ENCODE measurements around the gene SYT17. TPM values are rescaled to one million over a fixed set of nuclear protein-coding genes. Genes with fewer than 3 reads are reported as not detected.

SYT17 gene, protein sequence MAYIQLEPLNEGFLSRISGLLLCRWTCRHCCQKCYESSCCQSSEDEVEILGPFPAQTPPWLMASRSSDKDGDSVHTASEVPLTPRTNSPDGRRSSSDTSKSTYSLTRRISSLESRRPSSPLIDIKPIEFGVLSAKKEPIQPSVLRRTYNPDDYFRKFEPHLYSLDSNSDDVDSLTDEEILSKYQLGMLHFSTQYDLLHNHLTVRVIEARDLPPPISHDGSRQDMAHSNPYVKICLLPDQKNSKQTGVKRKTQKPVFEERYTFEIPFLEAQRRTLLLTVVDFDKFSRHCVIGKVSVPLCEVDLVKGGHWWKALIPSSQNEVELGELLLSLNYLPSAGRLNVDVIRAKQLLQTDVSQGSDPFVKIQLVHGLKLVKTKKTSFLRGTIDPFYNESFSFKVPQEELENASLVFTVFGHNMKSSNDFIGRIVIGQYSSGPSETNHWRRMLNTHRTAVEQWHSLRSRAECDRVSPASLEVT
- polyA plus RNA-seq (ENCODE audit: insufficient read length in 10 of 10), result 1 to 10 TPM; 4.1 to 6.6 (median 5.5) TPM
- long read RNA-seq, donor 1, result 0 reads
- long read RNA-seq, donor 2, result 0 reads
- long read RNA-seq, donor 3, result 0 reads
- long read RNA-seq, donor 4, partial matches to known transcripts, result 0 of 1 reads
- long read RNA-seq, donor 4, other reads (novel, unspliced or antisense), result 0 of 1 reads
- long read RNA-seq, donor 5, partial matches to known transcripts, result 5 of 5 reads
- long read RNA-seq, donor 5, other reads (novel, unspliced or antisense), result 0 of 5 reads
- long read RNA-seq, donor 6, result 0 reads
- long read RNA-seq, donor 7, result 0 reads
- long read RNA-seq, donor 8, result 0 reads
- long read RNA-seq, donor 9, result 0 reads

DNA sequence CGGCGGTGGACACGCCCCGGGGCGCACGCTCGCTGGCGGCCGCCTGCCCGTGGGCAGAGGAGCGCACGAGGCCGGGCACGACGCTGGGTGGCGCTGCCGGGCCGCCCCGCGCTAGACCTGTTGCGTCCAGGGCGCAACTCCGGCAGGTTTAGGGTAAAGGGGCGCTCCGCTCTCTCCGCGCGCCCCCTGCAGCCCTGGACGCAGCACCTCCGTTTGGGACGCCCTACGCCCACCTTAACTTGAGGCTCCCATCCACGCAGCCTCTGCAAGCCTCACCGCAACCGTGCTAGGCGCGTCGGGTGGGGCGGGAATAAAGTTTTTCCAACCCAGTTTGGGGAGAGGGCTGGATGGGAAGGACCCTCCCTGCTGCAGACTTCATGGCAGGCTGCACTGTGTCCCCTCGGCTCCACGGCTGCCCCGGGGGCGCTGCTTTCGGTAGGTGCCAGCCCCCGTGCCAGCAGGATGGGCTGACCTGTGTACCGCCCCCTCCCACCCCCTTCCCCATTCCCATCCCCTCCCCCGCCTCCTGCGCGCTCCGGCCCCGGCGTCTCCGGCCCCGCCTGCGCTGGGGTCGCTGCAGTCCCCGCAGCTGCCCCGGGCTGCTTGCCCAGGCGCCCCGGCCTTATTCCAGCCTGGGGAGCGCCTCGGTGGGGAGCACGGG, at the start of gene SYT17:
Gene SYT17 (plus strand): TSS at position 531 of the 661 bp plus-strand sequence. CDS start 407 bp downstream, outside the sequence.
- DNase-seq, result peak; percentile 37 to 86 (median 75)

DNA sequence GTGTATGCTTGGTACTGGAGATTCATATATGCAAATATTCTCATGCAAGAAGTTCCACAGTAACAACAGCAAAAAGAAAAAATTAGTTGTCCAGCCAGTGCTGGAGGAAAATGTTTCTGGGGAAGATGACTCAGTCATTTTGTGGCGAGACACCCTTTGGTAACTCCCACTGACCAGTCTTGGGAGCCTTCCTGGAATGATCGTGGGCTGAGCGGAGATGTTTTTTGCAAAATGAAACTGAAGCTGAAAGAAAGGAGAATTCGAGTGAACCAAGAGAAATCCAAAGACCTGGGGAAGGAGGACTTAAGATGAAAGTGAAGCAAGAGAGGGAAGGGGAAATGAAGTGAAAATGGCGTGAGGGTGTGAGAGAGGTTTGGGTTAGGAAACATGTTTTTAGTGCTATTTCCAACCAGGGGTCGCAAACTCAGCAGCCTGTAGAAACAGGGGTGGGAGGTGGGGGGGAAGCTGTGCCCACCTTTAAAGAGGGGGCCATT, 49.1 kb upstream of the SYT17 start:
- peak; percentile 65 to 76 (median 69) for DNase-seq

DNA sequence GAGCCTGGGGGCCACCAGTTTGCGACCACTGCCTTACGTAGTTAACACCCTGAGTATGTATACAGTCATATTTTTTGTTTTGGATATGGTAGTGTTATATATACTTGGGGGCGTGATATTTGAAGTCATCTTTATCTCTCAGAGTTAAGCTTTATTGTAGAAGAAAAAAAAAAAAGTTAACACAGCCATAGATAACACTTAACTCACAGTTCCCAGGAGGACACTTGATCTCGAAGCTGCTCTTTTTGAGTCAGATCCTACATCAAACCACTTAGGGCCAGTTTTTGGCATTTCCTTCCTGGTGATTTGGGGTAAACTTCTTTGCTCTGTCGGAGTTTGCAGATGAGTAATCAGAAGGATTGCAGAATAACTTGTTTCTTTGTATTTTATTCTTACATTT, 48.5 kb upstream of the SYT17 start:
- no peak for DNase-seq

DNA sequence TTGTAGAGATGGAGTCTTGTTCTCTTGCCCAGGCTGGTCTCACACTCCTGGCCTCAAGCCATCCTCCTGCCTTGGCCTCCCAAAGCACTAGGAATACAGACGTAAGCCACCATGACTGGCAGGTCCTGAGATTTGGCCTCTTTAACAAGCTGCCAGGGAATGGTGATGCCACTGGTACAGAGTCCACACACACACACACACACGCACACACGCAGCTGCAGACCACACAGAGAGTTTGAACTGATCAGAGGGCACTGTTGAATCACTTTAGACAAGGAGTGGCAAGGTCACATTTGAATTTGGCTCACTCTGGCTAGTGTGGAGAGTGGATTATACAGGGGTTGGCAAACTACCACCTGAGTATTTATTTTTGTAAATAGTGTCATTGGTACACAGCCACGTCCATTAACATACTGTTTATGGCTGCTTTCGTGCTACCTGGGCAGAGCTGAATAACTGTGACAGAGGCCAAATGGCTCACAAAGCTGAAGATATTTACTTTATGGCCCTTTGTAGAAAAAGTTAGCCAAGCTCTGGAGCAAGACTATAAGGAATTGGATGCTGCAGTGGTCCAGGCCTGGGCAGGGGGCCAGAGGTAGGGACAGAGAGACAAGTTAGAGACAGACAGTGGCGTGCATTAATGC, 44.4 kb upstream of the SYT17 start:
- DNase-seq, result no peak

DNA sequence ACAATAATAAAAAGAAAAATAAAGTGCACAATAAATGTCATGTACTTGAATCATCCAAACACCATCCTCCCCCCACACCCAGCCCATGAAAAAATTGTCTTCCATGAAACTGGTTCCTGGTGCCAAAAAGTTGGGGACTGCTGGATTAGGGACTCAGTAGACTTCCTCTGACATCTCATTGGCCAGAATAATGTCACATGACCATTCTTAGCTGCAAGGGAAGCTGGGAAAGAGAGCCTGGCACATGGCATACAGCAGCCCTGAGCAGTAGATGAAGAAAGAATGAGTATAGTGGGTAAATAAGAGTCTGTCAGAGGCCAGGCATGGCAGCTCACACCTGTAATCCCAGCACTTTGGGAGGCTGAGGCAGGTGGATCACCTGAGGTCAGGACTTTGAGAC, 41.7 kb upstream of the SYT17 start:
- DNase-seq, result no peak

DNA sequence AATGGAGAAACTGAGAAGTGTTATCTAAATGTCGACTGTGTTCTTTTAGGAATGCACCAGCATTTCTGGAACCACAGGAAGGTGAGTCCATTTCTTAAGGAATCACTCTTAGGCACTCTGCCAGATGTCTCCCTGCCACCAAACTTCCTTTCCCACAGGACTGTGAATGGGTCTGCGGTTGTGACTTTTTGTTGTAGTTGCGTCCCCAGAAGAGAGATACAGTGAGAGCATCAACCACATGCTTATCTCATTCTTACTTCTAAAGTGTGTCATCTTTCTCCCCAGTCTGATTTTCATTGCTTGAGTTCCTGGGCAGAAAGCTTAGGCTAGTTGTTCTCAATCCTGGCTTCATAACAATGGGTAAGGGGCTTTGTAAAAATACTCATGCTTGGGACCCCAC, 40.8 kb upstream of the SYT17 start:
- DNase-seq, result no peak

DNA sequence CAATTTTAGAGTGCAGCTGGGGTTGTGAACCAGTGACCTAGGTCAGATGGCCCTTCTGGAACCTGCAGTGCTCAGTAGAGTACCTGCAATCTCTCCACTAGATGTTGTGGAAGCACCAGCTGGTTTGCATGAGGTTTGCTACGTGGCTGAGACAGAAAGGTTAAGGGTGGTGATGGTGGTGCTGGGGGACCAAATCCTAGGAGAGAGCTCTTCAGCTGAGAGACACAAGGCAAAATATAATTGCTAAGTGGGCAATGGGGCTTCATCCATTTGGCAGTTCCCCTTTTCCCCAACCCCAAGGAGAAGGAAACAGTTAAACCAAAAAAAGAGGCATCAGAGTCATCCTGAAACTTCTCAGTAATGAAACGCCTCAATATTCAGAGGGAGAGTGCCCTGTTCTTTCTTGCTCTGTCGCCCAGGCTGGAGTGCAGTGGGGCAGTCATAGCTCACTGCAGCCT, 40.3 kb upstream of the SYT17 start:
- DNase-seq, result no peak

DNA sequence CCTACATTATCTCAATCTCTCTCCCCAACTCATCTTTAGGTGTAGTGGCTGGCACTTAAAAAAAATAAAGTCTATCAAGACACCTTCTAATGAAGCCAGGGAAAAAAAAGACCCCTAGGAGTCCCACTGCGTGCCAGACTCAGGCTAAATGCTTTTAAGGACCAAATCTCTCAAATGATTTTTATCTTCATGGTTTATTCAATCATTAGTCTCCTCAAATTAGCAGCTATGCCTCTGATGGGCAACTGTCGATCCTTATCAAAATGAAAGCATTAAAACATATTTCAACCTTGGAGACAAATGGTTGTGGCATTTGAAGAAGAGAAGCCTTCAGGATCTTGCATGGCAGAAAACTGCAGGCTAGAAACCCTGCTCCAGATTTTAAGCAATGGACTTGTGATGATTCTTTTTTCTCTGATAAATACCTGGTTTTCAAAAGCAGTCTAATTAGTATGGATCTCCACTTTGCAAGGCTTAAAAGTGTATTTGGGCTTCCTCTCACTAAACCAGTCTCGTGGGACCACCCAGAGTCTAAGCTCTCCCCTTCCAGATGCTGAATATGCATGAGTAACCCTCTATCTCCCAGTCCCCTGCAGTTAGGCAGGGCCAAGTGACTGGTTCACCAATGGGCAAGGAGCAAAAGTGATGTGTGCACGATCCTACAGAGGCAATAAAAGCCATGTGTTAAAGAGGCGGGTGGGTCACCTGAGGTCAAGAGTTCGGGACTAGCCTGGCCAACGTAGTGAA, 39.4 kb upstream of the SYT17 start:
- DNase-seq, result no peak

DNA sequence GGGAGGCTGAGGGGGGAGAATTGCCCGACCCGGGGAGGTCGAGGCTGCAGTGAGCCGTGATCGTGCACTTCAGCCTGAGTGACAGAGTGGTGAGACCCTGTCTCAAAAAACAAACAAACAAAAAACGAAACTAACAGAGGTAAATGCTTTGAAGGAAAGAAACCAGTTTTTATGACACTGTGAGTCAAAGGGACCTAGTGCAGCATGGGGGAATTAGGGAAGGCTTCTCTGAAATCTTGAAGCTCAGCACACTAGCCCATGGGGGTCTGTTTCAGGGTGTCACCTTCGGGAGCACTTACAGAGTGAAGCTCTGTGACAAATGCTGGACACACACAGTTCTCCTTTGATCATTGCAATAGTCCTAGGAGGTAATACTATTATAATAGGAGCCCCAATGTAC, 37.7 kb upstream of the SYT17 start:
- DNase-seq, result no peak

DNA sequence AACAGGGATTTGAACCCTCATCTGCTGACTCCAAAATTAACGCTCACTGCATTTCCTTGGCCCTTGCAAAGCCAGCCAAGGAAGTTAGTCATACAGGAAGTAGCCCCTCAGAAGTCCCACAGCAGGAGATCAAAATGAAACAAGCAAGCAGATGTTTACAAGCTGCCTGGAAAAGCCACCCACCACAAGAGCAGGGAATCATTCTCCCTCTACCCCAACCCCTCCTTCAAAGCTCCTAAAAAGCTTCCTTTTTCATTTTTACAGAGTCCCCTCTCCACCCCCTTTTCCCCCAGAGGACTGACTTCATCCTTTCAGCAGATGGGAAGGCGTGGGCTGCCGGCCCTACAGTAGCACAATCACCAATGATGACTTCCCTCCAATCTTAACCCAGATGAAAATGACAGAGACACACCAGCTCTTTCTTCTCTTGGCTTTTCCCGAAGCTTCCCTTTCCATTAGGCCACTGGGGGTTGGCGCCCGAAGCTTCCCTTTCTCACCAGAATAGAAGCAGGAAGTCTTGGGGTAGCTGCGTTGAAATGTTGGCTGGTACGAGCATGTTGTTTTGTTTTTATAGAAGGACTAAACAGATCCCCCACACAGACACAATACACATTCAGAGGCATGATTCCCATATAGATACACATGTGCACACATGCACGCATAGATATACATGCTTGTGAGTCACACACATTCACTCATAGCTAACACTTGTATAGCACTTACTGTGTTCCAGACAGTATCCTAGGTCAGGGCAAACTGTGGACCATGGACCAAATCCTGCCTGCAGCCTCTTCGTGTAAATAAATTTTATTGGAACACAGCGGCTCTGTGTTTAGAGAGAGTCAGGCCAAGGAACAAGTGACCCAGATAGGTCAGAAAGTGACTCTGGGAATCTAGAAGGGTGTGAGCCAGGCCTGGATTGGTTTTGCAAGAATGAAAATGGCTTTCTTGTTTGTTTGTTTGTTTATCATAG, 36.9 kb upstream of the SYT17 start:
- peak; percentile 67 to 90 (median 75) for DNase-seq

DNA sequence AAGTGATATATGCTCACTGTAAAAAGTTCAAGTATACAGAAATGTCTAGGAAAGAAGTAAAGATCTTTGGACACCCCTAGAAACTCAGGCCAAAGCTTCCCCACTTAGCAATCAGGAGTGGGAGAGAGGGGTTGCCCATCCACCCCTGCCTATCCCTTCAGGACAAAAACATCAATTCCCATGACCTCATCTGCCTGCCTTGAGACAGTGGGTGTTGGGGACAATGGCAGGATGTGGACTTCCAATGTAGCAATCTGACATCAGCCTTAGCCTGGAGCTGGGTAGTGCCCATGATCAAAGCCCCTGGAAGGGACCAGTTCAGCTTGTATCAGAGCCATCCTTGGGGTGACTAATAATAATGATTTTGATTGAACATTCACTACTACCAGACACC, 36.2 kb upstream of the SYT17 start:
- DNase-seq, result no peak

DNA sequence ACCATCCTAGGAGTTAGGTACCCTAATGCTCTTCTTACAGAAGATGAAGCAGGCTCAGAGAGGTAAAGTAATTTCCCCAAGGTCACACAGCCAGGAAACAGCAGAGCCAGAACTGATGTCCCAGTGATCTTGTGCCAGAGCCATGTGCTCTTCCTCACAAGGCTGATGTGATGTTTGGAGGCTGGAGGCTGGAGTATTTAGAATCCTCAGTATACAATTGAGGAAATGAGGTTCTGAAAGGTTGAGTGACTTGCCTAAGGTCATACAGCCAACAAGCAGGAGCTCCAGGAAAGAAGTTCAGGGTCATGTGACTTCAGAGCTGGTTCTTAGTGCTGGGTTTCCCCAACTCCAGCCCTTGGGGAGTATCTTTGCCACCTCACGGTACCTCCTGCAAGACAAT, 35.8 kb upstream of the SYT17 start:
- no peak for DNase-seq

DNA sequence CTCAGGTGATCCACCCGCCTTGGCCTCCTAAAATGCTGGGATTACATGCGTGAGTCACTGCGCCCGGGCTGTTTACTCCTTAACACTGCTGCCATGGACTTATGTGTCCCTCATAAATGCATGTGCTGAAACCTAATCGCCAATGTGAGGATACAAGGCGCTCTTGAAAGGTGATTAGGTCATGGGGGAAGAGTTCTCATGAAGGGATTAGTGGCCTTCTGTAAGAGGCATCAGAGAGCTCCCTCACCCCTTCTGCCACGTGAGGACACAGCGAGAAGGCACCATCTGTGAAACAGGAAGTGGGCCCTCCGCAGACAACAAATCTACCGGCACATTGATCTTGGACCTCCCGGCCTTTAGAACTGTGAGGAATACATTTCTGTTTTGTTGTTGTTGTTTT, 35.1 kb upstream of the SYT17 start:
- no peak for DNase-seq

DNA sequence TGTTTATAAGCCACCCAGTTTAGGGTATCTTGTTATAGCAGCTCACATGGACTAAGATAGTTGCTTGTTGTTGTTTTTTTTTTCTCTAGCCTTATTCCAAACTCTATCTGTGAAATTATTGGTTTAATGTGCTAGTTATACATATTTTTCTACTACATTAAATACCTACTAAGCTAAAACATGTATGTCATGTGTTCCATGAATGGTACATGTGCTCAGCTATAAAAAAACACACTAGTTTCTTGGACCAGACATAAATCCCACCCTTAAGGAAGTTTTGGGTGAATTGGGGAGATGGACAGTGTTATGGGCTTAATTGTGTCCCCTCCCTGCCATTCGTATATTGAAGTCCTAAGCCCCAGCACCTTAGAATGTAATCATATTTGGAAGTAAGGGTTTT, 34.4 kb upstream of the SYT17 start:
- DNase-seq, result no peak

DNA sequence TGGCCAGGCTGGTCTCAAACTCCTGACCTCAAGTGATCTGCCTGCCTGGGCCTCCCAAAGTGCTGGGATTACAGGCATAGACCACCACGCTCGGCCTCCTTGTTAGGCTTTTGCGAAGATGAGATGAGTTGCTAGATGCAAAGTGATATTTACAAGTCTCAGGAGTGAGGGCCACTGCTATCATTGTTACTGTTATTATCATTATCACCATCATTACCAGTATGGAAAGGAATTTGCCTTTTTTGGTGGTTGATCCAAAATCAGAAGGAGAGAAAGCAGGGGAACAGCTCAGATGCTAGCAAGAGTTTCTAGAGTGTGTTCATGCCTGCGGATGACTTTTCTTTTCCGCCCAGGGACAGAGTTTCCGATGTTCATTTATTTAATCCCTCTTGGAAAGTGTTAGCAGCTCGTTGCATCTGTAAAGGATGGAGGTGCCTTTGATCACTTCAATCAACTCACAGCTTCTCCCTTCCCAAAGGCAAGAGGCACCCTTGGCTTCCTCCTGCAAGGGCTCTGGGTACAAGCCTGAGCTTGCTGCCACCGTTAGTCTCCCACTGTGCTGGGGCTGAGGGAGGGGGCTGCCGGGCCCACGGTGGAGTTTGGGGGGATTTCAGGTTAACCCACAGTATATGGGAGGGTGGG, 32.7 kb upstream of the SYT17 start:
- no peak for DNase-seq

DNA sequence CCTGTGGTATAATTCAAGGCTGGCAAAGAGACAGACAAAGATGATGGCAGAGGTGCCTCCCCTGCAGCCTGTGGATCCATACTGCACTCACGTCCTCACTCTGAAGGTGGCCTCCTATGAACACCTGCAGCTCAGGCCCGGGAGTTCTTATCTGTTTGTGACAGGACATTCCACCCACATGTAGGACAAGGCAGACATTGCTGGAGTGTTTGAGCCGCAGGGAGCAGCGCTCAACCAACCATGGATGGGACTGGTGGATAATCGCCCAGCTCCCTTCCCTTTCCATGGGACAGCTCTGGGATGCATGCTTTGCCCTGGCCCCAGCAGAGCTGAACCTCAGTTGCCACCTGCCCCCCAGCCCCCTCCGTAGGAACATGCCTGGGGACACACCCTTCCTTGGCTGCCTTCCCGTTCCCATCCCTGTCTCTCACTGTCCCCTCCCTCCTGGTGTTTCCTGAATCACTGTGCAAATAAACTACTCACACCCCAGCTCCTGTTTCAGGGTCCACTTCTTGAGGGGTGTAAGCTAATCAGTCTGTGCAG, 32.1 kb upstream of the SYT17 start:
- no peak for DNase-seq

DNA sequence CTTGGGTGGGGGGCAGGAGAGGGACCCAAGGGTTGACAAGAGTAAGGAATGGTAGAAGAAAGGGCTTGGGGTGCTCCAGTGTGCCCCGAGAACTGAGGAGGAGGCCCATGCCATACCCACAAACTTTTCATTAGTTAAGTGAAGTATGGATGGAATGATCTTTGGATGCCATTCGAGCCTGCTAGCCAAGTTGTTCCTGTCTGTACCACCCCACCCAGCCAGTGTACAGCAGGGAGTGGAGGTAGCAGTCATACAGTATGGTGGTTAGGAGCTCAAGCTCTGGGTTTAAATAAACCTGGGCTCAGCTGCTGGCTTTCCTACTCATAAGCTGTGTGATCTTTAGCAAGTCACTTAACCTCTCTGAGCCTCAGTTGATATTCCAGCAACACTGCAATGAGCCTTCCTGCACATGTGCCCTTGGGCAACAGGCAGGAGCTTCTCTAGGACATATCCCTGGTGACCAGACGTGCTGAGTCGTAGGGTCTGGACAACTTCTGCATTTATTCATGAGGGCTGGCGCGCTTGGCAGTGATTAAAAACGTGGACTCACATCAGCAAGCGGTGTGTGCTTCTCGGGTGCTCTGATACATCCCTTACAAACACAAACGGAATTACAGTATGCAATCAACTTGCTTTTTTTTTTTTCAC, 31.4 kb upstream of the SYT17 start:
- no peak for DNase-seq
